GM10248 (cell line): ENCODE measurements around the gene DOCK7.

Experiments
- CTCF ChIA-PET: fragments of 300-600 bp; sonication (Branson Sonifier 250); formaldehyde crosslinking; extraction: SDS; loops from one replicate; lab custom pipeline; 2021; ENCODE audit warnings: antibody characterized with exemption; lab: Yijun Ruan, JAX
- POLR2A ChIA-PET: fragments of 350-650 bp; sonication (Branson Sonifier 250); formaldehyde crosslinking; extraction: SDS; loops from one replicate; lab custom pipeline; 2020; ENCODE audit warnings: antibody characterized with exemption; lab: Yijun Ruan, JAX
- DNase-seq: peaks from one replicate; pipeline ENCODE4 v3.0.0; 2012; ENCODE audit errors: extremely low spot score
- CTCF ChIP-seq: IDR thresholded peaks from 2 replicates; pipeline ENCODE4 v1.5.1; 2012; ENCODE audit warnings: mild to moderate bottlenecking, low read depth; ENCODE audit errors: extremely low read depth, missing control alignments, control extremely low read depth

DOCK7 gene

DNA sequence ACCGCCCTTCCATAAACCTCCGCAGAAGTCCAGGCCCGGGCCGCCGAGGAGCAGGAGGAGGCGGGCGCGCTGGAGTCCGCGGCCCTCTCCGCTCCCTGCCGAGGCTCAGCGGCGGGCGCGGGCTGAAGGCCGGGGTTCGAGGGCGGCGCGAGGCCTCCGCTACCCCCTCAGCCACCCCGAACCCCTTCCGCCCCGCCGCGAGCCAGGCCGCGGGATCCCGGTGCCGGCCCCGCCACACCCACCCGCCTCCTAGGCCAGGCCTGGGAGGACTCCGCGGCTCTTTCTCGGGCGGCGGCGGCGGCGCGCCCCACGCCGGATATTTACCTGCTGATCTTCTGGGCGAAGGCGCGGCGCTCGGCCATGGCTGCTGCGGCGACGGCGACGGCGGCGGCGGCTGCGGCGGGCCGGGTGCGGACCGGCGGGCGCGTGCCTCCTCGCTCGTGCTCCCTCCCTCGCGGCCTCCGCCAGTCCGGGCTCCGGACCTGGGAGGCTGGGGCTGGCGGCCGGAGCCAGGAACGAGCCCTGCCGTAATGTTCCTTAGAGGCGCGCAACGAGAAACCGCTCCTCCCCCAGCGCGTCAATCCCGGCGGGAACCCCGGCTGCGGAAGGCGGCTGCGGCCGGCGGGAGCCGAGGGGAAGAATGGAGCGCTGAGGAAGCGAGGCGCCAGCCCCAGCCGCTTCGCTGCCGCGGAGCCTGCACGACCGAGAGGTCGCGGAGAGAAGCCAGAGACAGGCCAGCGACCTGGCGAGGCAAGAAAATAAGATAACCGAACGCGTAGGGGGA is at the start of gene DOCK7:
Gene DOCK7, minus strand, starts transcription at position 484 of the 784 bp plus-strand sequence. Its CDS starts 122 bp downstream, at position 362.
- DNase-seq, result peak; percentile 81
- ChIA-PET POLR2A (no interaction called here), CTCF (interaction anchor here (1.0 to 1.2 kb wide), 2 partner anchors 20 to 180 kb away, joined by 3 read pairs; no protein-coding TSS in a partner anchor)
- TF ChIP-seq CTCF, result no peak

DNA sequence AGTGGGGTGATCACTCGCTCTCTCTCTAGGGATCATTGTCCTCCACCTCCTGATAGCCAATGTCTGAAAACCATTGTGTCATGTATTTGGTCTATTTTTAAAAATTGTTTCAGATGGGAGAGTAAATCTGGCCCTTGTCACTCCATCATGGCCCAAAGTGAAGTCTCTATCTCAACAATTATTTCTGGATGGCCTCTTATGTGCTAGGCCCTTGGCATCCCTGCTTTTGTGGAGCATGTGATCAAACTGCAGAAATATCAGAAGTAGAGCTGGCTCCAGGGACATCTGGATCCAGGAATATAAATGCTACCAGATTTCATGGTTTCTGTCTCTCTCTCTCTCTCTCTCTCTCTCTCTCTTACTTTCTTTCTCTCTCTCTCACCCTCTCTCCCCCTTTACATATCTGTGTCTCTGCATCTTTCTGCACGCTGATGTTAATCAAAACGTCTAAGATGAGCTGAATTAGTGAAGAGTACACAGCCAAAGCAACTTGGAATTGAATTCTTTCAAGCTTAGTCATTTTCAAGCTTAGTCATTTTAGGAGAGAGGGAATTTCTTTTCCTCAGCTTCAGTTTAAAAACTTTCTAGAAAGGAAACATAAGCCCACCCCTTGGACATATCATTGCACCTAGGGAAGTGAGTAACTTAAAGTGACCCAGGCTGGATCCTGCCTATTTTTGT is 47.4 kb upstream of the DOCK7 start:
- CTCF ChIA-PET, result interaction anchor here (2.5 kb wide), 1 partner anchor 10 kb away, joined by 12 read pairs; no protein-coding TSS in a partner anchor
- no peak for TF ChIP-seq CTCF
- POLR2A ChIA-PET, result no interaction called here
- no peak for DNase-seq

DNA sequence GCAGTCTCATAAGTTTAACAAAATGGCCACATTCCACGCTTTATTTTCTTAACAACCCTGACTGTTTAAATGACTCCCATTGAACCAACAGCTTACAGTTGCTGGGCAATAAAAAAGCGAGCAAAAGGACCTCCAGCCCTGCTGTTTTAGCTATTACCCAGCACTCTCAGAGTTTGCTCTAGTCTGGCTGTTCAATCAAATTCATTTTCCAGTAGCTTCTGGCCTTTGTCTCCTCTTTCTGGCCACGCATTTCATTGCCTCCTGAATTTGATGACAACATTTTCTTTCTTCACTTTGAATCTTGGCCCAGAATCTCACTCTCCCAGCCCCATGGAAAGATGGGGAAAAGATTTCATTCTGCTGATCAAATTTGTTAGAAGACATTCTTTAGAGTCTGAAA is 44.1 kb upstream of the DOCK7 start:
- no peak for TF ChIP-seq CTCF
- POLR2A ChIA-PET, result no interaction called here
- CTCF ChIA-PET, result interaction anchor here (2.5 kb wide), 1 partner anchor 15 kb away, joined by 9 read pairs; no protein-coding TSS in a partner anchor
- no peak for DNase-seq

DNA sequence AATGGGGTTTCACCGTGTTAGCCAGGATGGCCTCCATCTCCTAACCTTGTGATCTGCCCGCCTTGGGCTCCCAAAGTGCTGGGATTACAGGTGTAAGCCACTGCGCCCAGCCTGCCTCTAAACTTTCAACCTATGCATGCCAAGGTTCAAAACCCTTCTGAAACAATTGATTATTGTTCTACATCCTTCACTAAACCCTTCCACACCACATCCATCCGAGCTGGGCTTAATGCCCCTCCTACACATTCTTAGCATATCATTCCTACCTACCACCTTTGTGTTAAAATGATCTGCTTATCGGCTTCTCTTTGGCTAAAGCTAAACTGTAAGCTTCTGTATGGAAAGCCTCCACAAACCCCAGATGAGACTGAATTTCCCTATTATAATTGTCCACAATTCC is 40.8 kb upstream of the DOCK7 start:
- POLR2A ChIA-PET, result no interaction called here
- TF ChIP-seq CTCF, result no peak
- CTCF ChIA-PET, result interaction anchor here (4.9 kb wide), 1 partner anchor 18 kb away, joined by 18 read pairs; no protein-coding TSS in a partner anchor
- DNase-seq, result no peak

- ChIA-PET CTCF (interaction anchor here (4.9 kb wide), 1 partner anchor 19 kb away, joined by 18 read pairs; no protein-coding TSS in a partner anchor), POLR2A (interaction anchor here (0.5 kb wide), 1 partner anchor 573 kb away, joined by 3 read pairs; no protein-coding TSS in a partner anchor)
- TF ChIP-seq CTCF, result no peak
- no peak for DNase-seq
Observed at GRCh38 chr1:62727656-62728407, 39.6 kb upstream of the DOCK7 start.

DNA sequence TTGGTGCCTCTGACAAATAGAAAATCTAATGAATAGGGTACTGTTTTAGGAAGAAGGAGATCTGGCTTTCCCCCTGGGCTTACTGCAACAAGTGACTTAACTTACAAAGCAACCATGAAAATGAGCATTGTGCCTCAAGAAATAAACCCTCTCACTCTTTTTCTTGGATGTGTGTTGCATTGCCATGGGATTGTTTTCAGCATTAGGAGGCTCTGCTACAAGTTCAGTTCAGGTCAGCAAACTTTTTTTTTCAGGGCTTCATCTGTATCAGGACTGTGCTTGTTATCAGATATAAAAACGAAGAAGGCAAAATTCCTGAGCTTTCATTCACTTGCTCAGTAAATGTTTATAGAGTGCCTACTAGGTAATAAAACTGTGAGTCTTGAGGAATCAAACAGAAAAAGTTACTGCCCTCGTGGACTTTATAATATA is 37.8 kb upstream of the DOCK7 start:
- TF ChIP-seq CTCF, result no peak
- CTCF ChIA-PET, result interaction anchor here (1.3 to 2.4 kb wide), 2 partner anchors 20 to 25 kb away, joined by 3 to 10 read pairs; no protein-coding TSS in a partner anchor
- POLR2A ChIA-PET, result no interaction called here
- no peak for DNase-seq
